Renal cortical epithelial cell (primary cell): ENCODE results near the gene METTL27. TPM values are rescaled to one million over a fixed set of nuclear protein-coding genes. Genes with fewer than 3 reads are reported as not detected.

ENCODE experiments used
- DNase-seq: peaks from one replicate; pipeline ENCODE4 v3.0.0-alpha.2; 2011; ENCODE audit warnings: low read depth
- total RNA-seq: library from RNA; depleted of rRNA; stranded (reverse); fragments of >200 nt; gene quantifications from 2 replicates; pipeline ENCODE4 v1.2.3, GENCODE V29; 2014

The METTL27 gene
- total RNA-seq, 1 donor from 2014 or later = 1.4 TPM

DNA sequence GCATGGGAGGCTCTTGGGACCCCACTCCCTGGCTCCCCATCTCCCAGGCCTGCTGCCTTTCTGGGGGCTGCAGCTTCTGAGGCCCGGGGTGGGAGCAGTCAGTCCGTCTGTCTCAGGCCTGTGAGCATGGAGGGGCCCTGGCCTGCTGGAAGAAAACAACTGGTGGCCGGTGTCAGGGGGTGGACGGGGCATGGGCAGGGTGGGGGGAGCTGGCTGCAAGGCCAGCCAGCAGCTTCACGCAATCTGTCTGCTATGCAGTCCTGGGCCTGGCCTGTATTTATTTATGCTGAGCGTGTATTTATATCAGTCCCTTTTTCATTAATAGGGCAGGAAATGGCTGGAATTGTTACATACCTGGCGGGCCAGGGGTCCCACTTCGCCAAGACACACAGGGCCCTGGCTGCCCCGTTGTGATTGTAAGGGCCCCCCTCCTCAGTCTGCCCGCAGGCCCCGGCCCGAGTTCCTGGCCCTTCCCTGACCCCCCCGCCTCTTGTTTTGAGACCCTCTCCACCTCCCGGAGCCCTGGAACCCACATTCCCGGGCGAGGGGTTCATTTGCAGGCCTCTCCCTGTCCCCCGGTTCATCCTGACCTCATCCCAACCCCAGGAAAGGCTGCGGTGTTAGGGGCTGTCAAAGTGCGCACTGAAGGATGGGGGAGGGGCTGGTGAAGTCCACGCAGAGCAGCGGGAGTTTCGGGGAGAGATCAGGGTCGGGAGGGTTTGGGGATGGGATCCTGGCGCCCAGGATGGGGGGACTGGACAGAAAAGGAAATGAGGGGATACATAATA lies 26.9 kb upstream of the METTL27 start:
- no peak for DNase-seq

- DNase-seq = no peak
These were observed 24.1 kb upstream of the METTL27 start for GRCh38 chr7:73866446-73866767.

DNA sequence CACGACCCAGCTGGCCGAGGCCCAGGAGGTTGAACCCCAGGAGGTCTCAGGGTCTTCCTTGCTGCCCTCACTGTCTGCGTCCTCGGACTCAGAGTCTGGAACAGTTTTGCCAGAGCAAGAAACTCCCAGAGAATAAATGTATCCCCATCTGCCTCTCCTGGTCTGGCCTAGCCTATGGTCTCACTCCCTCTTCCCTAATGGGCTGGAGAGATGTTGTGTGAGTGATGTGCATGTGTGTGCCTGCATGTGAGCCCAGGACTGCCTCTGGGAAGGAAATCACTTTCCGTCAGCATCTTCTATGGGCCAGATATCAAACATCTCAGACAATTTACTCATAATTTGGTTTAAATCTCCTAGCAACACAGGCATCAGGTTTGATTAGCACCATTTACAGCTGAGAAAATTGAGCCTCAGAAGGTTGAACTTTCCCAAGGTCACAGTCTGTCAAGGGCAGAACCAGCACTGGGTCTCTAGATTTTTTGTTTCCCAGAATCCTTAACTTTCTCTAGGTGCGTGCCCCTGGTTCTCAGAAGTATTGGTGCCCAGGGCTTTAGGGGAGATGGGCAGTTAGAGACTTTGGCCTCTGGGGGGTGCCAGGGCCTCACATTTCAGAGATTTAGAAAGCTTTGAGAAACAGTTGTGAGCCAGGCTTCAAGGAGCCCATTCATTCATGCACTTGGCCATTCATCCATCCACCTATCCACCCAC lies 23.6 kb upstream of the METTL27 start:
- DNase-seq = peak; percentile 23

DNA sequence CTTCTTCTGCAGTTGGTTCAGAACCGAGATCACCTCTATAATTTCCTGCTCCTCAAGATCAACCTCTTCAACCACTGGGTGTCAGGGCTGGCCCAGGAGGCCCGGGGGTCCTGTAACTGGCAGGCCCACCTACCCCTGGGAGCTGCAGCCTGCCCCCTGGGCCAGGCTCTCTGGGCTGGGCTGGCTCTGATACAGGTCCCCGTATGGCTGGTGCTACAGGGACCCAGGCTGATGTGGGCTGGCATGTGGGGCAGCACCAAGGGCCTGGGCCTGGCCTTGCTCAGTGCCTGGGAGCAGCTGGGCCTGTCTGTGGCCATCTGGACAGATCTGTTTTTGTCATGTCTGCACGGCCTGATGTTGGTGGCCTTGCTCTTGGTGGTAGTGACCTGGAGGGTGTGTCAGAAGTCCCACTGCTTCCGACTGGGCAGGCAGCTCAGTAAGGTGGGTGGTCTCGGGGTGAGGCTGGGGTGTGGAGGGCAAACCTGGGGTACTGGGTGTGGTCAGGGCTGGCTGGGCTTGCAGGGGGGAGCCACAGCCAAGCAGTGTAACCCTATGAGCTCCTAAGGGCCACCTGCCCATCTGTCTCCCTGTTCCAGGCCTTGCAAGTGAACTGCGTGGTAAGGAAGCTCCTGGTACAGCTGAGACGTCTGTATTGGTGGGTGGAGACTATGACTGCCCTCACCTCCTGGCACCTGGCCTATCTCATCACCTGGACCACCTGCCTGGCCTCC lies 22.8 kb upstream of the METTL27 start:
- no peak for DNase-seq

GRCh38 chr7:73861305-73861704 lies 19.0 kb upstream of the METTL27 start:
- DNase-seq = no peak

DNA sequence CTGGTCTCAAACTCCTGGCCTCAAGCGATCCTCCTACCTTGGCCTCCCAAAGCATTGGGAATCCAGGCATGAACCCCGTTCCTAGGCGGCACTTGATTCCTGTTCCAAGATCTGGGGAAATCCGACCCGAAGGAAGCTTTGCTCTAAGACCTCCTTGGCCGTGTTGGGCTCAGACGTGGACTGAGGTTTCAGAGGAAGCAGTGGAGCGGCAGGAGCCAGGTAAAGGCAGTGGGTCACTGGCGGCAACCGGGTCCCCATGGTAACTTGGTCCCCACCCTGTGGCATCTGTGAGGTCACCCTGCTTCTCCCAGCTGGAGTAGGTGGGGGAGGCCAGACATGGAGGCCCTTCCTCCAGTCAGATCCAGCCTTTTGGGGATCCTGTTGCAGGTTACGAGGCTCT lies 18.5 kb upstream of the METTL27 start, which contains the start of gene TMEM270:
TSS of gene TMEM270 (plus strand) at position 301 of the 400 bp plus-strand sequence. CDS start at position 337, 36 bp downstream.
- no peak for DNase-seq

DNA sequence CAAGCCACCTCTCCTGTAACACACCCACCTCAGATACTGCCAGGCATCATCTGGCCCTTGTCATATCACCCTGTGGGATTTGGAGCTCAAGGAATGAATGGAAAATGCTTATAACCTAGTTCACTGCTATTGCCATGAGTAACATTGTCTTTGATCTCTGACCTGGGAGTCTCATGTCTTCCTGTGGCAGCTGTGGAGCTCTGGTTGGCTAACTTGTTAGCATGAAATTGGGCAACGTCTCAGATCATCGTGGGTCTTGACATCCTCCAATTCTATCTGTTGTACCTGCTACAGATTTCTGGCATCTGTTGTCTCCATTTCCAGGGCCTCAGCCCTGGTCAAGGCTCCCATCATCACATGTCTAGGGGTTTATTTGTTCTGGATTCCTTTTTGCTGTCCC lies 16.5 kb upstream of the METTL27 start:
- DNase-seq = no peak

- no peak for DNase-seq
These were observed 14.6 kb upstream of the METTL27 start for GRCh38 chr7:73856941-73857340.

- no peak for DNase-seq
These were observed 10.2 kb upstream of the METTL27 start for GRCh38 chr7:73852500-73852899.

GRCh38 chr7:73851410-73852338 lies 9.4 kb upstream of the METTL27 start:
- DNase-seq = peak; percentile 99

GRCh38 chr7:73850781-73851207 lies 8.5 kb upstream of the METTL27 start:
- peak; percentile 100 for DNase-seq

DNA sequence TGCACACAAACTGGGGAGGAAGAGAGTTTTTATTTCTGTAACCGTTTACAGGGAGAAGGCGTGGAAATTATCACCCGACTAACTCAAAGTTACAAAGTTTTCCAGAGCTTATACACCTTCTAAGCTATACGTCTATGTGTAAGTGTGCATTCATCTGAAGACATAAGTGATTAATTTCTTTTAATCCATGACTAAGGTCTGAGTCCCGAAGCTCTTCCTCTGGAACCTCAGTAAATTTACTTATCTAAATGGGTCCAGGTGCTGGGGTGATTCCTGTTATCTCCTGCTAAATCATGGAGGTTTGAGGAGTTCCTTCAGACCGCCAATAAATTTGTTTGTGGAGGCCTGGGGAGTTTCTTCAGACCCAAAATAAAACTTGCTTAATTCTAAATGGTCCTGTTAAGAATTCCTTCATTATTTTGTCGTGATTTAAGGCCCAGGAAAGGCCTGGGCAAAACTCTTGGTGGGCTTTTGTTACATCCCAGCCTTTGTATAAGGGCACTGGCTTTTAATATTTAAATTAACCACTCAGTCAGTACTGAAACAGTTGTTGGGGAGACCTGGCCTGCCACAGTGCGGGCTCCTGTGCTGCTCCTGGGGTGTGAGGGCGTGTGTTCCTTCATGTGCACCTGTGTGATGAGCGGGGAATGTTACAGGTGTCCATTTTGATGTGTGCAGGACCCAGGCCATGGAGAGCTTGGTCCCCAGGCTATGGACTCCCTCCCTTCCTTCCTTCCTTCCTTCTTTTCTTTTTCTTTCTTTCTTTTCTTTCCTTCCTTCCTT lies 5.8 kb upstream of the METTL27 start:
- DNase-seq = no peak

- DNase-seq = peak; percentile 73
These were observed 3.4 kb upstream of the METTL27 start for GRCh38 chr7:73845701-73846195.

- DNase-seq = peak; percentile 78
These were observed 2.6 kb upstream of the METTL27 start for GRCh38 chr7:73844848-73845460.

DNA sequence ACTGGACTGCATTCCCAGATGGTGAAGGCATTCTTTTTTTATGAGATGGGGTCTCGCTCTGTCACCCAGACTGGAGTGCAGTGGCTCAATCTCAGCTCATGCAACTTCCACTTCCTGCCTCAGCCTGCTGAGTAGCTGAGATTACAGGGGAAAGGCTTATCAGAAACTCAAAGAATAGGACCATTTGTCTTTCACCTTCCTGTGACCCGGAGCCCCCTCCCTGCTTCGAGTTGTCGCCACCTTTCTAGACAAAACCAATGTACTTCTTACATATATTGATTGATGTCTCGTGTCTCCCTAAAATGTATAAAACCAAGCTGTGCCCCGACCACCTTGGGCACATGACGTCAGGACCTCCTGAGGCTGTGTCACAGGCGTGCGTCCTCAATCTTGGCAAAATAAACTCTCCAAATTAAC lies 1.8 kb upstream of the METTL27 start:
- no peak for DNase-seq

GRCh38 chr7:73841689-73842066 lies 638 bp downstream of the METTL27 start:
- no peak for DNase-seq

GRCh38 chr7:73840715-73841379 lies 1.5 kb downstream of the METTL27 start:
- no peak for DNase-seq

DNA sequence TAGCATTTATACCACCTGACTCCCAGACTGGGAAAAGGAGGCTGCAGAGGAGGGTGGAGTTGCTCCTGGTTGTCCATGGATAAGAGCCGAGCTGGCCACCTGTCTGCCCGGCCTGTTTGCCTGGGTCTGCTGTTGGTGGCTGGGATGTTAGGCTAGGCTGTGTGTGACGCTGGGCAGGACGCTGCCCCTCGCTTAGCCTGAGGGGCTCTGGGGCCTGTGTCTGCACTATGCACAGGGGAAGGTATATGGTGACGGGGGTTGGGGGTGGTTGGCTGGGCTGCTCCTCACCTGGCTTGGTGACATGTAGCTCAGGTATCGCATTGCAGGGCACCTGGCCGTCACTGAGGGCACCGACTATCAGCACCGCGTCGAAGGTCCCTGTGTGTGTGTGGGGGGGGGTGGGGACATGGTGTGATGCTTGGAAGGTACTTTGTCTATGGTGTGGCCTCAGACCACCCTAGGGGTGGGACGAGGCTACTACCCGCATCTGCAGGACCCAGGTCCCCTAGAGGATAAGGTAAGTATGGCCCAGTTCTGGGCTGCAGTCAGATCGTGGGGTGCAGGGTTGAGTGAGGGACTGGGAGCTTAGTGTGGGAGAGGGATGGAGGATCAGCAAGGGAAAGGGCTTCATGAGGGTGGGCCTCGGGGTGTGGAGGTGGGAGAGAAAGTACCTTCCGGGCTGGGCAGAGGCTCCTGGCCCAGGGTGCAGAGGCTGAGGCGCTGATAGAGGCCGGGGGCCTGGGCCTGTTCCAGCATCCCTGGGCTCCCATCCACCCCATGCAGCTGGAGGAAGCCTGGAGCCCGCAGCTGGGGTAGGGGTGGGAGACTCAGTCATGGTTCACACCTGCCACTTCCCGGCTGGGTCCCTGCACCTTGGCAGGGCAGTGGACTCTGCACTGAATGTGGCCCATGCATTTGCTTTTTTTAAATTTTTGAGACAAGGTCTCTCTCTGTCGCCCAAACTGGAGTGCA lies 2.3 kb downstream of the METTL27 start:
- no peak for DNase-seq
